ENCODE data around the gene KLK15. TPM values are rescaled to one million over a fixed set of nuclear protein-coding genes. Genes with fewer than 3 reads are reported as not detected.
"Not testable (repeated sequence)": the region's sequence is repeated elsewhere in the genome, so short reads cannot be mapped to it uniquely, and the experiment has no call there.

The KLK15 gene
- polyA plus RNA-seq, 10 donors, result not detected

DNA sequence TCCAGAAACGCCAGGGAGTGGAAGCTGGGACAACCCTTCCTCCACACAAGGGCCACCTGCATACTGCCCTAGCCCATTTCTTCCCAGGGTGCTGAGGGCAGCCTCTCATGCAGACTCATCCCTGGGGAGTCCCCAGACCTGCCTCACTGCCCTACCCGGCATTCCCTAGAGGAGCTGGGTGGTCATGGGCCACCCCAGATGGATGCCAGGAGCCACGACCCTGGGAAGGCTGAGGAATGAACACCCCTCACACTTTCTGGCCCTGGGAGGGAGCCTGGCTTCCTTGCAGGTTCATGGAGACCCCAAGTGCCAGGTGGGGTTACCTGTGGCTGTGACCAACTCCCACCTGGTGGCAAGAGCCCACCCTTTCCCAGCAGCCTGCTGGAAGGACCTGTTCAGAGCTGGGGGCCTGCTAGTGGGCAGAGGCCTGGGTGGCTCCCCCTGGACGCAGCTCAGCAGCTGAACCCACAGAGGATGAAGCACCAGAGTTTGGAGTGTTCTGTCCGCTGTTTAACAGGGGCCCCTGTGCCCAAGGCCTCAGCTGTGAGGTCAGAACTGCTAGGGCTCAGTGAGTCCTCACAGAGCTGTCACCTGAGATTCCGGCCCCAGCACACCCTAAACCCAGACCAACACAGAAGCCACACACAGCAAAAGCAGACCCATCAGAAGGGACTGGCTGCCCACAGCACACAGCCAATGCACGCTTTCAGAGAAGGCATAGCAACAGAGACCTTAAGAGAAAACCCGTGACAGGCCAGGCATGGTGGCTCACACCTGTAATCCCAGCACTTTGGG, 36.5 kb downstream of the KLK15 start:
- DNase-seq, result no peak

DNA sequence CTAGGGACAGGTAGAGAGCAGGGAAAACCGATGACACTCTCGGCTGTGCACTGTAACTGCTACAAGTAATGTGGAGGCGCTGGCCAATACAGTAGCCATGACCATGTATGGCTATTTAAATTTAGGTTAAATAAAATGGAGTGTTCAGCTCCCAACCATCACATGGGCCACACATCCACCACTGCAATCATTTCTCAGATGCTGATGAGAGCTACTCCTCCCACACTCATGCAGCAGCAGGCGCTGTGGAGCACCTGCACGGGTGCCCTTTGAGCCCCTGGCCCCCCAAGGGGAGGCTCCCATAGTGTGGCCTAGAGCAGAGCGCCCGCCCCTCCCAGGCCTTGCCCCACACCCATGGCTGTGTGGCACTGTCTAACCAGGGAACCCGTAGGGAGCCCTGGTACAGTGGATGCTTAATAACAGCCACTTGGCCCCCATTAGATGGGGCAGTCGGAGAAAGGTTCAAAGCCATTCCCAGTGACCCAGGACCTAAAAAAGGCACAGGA, 37.2 kb downstream of the KLK15 start:
- DNase-seq, result no peak

DNA sequence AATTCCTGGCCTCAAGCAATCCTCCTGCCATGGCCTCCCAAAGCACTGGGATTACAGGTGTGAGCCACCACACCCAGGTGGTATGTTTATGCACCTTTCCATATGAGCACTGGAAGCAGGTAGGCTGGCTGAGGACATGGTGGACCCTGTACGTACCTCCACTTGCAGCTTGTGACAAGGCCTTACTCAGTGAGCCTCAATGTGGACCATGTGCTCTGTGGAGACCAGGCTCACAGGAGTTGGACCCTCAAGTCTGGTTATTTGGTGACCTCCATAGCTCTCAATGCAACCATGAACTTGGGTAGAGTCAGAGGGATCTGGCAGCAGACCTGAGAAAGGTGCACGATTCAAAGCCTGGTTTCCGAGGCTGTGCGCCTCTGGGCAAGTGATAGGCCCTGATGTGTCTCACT, 37.7 kb downstream of the KLK15 start:
- DNase-seq, result no peak

DNA sequence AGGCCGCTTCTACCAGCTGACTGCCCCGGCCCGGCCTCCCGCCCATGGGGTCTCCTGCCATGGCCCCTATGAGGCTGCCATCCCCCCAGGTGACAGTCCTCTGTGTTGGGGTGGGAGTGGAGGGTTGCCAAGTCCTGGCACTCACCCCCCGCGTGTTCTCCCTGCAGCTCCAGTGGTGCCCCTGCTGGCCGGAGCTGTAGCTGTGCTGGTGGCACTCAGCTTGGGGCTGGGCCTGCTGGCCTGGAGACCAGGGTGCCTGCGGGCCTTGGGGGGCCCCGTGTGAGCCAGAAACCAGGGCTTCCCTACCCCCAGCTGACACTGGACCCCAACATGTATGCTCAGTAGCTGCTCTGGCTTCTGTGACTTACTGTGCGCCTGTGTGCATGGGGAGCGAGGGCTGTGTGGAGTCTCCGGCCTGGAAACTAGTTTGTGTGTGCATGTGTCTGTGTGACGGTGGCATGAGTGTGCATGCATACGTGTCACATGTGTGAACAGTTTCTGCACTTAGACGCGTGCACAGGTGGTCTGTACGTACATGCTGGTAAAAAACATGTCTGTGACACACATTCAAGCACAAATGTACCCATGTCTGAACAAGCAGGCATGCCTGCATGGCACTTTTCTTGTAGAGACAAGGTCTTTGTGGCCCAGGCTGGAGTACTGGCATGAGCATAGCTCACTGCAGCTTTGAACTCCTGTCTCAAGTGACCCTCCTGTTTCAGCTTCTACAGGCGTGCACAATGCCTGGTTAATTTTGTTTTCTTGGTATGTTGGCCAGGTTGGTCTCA, 38.3 kb downstream of the KLK15 start:
- DNase-seq, result no peak

DNA sequence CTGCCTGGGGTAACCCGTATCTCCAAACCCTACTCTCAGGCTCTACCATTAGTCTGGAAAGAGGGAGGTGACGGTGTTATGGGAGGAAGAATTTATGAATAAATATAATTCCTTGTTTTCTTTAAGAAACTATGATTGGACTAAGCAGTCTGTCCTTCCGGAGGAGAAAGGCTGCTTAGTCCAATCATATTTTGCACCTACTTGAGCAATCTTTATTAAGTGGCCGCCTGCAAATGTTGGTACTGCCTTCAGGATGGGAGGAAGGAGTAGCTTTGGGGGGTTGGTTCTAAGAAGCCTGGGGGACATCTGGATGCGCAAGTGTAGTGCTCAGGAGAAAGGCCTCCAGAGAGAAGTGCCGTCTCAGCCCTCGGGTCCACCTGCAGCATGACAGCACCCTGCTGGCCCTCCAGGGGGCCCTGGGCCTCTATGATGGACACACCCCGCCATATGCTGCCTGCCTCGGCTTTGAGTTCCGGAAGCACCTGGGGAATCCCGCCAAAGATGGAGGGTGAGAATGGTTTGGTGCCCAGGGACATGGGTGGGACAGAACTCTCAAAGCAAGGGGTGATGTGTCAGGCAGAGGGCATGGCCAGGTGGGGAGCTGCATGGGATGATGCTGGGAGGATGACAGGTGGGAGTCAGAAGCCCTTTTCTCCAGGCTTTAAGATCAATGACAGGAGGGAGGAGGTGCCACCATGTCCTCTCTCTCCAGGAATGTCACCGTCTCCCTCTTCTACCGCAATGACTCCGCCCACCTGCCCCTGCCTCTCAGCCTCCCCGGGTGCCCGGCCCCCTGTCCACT, 39.1 kb downstream of the KLK15 start:
- DNase-seq, result no peak

DNA sequence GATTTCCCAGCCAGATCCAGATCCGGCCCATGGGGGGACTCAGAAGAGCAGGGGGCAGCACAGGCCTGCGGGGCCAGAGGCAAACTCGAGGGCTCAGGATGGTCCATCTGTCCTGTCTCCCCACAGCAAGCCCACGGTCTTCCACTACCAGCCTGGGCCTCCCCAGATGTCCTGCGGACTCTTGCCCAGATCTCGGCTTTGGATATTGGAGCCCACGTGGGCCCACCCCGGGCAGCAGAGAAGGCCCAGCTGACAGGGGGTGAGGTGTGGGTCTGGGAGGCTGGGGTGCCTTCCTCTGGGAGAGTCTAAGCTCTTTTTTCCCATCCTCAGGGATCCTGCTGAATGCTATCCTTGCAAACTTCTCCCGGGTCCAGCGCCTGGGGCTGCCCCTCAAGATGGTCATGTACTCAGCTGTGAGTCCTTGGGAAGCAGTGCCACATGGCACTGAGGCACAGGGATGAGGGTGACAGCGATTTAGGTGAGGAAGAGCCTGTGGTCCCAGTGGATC, 39.8 kb downstream of the KLK15 start:
- no peak for DNase-seq

DNA sequence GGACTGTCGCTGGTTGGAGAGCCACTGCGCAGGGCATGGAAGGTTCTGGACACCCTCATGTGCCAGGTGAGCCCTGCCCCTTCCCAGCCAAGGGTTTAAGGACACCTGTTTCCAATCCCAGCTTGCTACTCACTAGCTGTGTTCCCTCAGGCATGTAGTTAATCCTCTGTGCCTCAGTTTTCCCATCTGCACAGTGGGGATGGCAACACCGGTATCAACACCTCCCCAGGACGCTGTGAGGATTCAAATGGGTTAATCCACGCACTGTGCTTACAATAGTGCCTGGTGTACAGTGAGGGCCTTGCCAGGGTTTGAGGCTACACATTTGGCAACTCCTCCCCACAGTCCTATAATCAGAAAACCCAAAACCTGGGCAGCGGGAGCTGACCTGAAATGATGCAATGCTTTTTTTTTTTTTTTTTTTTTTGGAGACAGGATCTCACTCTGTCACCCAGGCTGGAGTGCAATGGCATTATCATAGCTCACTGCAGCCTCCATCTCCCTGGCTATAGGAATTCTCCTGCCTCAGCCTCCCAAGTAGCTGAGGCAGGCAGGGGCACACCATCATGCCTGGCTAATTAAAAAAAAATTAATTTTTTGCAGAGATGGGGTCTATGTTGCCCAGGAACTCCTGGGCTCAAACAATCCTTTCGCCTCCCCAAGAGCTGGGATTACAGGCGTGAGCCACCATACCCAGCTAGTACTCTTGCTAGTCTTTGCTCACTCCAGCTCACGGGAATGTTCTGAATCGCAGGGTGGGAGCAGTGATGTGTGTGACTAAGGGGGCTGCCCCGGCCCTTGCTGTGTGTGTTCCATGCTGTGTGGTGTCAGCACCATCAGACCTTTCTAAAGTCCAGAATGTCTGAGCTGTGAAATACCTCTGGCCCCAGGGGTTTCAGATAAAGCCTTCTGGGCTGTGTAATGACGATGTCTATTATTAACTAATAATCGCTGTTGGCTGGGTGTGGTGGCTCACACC, 40.8 kb downstream of the KLK15 start:
- no peak for DNase-seq

DNA sequence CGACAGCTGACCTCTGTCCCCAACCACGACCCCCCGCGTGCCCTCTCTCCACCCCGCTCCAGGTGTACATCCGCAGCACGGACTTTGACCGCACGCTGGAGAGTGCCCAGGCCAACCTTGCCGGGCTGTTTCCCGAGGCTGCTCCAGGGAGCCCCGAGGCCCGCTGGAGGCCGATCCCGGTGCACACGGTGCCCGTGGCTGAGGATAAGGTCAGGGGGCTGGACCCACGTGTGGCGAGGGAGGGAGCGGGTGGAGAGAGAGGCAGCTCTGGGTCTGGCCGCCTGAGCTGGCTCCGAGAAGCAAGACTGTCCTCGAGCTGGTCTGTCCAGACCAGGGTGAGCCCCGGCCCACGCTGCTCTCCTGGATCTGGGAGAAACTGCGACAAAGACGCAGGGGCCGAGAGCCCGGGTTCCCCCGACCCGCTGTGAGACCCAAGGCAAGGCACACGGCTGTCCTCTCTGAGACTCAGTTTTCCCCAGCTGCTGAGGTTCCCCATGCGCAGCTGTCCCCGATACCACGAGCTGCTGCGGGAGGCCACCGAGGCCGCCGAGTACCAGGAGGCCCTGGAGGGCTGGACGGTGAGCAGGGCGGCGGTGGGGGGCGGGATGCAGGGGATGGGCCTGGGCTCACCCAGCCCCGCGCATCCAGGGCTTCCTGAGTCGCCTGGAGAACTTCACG, 41.6 kb downstream of the KLK15 start:
- DNase-seq, result no peak

DNA sequence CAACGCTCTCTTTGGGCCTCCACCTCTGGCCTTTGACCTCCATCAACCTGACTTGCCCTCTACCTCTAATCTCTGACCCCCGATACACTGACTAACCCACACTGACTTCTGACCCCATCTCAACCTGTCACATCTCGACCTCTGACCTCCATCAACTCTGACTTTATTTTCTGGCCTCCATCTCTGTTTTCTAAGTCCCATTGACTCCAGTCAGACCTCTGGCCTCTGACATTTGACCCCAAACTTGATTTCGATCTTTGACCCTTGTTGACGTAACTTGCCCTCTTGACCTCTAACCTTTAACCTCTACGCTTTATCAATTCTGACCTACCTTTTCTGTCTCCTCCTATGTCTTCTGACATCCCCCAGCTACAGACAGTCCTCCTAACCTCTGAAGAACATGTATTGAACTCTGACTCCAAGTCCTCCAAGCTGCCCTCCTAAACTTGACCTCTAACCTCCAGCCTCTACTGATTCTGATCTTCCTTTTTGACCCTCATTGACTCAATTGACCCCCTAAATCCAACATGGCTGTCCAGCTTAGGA, 42.4 kb downstream of the KLK15 start:
- no peak for DNase-seq

DNA sequence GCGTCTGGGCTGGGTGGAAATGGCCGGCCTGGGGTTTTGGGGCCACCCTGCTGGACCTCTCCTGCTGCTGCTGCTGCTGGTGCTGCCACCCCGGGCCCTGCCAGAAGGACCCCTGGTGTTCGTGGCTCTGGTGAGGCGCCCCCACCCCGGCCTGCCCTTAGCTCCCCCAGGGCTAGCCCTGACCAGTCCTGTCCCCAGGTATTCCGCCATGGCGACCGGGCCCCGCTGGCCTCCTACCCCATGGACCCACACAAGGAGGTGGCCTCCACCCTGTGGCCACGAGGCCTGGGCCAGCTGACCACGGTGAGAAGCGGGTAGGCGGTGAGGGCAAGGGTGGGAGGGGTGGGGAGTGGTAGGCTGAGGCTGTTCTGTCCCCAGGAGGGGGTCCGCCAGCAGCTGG, 43.0 kb downstream of the KLK15 start, which contains the start of gene ACP4:
Gene ACP4 (plus strand): TSS at position 20 of the 400 bp plus-strand sequence. CDS start 0 bp downstream, at position 20.
- DNase-seq, result no peak

DNA sequence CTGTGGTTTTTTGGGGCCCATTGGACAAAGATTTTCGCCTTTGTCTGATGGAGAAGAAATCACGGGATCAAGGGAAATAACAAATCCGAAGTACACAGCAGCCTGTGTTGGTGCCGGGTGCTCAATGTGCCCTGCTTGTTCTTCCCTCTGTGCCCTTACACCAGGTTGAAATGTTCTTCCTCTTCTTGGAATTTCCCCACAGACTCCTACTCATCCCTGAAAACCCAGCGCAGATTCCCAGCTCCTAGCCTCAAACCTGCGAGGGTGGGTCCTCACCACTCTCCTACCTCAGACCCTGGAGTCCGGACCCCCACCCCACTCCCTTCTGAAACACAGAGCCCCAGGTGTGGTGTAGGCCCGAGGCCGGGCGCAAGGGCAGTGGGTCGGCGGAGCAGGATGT, 48.0 kb downstream of the KLK15 start:
- DNase-seq, result no peak

DNA sequence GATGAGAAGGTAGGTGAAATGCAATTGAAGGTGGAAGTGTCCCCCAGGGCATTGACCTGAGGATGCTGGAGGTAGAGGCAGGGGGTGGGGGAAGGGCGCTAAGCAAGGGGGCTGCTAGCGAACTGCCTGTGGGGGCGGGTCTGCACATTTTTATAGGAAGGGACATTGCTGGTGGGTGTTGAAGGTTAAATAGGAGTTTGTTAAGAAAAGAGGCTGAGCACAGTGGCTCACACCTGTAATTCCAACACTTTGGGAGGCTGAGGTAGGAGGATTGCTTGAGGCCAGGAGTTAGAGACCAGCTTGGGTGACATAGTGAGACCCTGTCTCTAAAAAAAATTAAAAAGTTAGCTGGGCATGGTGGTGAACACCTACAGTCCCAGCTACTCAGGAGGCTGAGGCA, 48.7 kb downstream of the KLK15 start:
- no peak for DNase-seq

DNA sequence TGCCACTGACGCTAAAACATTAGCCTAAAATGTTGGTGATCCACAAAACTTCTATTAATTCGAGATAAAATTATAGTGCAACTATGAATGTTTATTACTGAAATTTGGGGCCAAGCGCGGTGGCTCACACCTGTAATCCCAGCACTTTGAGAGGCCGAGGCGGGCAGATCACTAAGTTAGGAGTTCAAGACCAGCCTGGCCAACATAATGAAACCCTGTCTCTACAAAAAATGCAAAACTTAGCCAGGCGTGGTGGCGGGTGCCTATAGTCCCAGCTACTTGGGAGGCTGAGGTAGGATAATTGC, 49.6 kb downstream of the KLK15 start:
- not testable (repeated sequence) for DNase-seq

DNA sequence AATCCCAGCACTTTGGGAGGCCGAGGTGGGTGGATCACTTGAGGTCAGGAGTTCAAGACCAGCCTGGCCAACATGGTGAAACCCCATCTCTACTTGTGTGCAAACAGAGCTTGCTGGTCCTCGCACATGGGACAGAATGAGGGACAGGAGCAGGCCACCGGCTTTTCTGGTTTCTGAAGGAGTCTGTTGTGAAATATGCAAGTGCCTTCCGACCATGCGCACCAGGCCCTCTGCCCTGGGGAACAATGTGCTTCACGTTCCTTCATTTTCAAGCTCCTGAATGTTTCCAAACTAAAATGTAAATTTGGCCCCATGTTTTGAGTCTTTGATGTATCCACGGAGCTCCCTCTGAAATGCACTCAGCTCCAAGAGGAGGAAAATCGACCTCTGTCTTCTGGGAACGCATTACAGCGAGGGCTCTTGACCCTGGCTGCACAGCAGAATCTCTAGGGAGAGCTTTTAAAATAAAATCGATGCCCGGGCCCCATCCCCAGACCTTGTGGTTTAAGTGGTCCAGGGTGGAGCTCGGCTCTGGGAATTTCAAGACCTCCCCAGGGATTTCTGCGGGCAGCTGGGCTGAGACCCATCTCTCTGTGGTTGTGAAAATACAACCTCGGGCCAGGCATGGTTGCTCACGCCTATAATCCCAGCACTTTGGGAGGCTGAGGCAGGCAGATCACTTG, 52.5 kb downstream of the KLK15 start:
- no peak for DNase-seq

DNA sequence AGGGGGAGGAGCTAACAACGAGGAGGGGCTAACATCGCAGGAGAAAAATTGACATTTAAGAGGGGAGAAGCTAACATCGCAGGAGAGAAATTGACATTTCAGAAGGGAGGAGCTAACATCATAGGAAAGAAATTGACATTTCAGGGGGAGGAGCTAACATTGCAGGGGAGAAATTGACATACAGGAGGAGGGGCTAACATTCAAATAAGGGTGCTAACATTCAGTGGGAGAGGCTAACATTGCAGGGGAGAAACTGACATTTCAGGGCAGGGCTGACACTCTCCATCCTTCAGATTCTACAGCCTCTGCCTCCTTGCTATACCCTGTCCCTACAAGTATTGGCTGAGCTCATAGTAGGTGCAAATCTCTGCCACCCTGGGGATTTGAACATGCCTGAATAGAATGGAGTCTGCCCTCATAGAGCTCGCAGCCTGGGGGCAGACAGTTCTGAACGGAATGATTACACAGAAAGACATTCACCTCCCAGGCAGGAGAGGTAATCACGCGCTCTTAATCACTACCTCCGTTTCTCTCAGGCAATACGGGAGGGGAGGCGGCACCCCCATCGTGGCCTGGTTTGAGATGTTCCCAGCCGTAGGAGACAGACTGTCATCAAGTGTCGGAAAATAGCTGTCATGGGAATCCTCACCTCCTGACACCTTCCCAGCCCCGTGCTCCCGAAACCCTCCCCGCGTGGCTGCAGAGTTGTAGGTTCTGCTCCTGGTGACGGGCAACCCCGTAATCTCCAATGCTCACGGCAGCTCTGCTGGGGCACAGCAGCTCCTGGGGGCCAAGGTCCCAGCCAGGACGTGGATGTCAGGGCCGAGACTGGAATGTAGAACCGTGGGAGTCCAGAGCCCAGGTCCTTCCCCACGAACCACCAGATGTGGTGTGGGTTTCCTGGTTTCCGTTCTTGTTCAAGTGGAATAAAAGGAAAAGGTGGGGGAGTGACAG, 53.6 kb downstream of the KLK15 start:
- no peak for DNase-seq

DNA sequence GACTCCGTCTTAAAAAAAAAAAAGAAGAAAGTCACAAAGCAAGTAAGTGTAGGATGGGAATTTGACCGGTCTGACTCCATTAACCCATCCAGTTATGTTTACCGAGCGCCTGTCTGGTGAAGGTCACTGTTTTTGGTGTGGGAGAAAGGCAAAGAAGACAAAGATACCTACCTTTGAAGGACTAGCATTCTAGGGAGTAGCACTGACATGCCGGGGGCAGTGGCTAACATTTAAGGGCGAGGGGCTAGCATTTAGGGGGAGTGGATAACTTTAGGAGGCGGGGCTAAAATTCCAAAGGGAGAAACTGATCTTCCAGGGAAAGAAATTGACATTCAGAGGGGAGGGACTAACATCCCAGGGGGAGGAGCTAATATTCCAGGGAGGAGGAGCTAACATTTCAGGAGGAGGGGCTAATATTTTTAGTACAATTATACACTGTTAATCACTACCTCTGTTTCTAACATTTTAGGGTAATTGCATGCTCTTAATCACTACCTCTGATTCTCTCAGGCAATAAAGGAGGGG, 54.4 kb downstream of the KLK15 start:
- no peak for DNase-seq

DNA sequence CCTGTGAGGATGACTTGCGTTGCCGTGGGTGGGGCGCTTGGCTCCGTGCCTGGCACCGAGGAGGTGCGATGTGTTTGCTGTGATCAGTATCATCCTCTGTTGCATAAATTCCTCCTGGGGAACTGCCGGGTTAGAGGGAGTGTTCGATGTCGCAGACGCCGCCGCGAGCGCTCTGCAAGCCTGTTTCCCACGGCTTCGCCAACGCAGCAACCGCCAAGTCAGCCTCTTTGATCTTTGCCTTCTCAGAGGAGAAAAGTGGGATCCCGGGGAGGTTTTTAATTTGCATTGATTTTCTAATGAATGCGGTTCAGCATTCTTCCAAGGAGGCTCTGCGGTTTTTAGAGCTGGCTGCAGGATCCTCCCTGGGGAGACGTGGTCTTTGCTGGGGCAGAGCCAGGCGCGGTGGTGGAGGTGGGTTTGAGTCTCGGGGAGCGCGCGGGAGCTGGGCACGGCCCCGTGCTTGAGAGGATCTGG, 55.5 kb downstream of the KLK15 start:
- DNase-seq, result no peak

DNA sequence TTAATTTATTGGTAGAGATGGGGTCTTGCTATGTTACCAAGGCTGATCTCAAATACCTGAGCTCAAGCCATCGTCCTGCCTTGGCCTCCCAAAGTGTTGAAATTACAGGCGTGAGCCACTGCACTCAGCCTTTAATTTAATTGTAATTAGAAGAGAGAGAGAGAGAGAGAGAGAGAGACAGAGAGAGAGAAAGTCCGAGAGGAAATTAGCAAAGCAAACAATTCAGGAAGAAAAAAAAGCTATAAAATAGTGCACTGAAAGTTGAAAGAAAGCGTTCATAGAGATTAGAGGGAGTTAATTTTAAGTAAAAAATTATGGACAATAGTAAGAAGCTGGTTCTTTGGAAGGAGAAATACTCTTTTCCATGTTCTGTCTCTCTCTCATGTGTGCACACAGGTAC, 56.1 kb downstream of the KLK15 start:
- no peak for DNase-seq
